Activated CD4-positive, alpha-beta T cell treated with anti-CD3 and anti-CD28 coated beads, Interleukin-2, amount 50 U/mL, for 48 hours (primary cell): ENCODE results near the gene TMA7B.
A peak's percentile ranks its signal among the peaks of the same experiment; 100 is the strongest.

Experiments
- DNase-seq, 2 experiments: peaks; one replicate each; pipeline ENCODE4 v3.0.0-alpha.2; 2020

TMA7B gene

GRCh38 chr22:39933741-39934140 lies 26.5 kb upstream of the TMA7B start:
- no peak for DNase-seq

- DNase-seq: no peak
These were observed 25.1 kb upstream of the TMA7B start for GRCh38 chr22:39935116-39935515.

- no peak for DNase-seq
These were observed 24.6 kb upstream of the TMA7B start for GRCh38 chr22:39935612-39936011.

- no peak for DNase-seq
These were observed 23.6 kb upstream of the TMA7B start for GRCh38 chr22:39936523-39937145.

GRCh38 chr22:39937906-39938305 lies 22.3 kb upstream of the TMA7B start:
- DNase-seq: no peak

GRCh38 chr22:39938509-39939111 lies 21.6 kb upstream of the TMA7B start:
- DNase-seq: peak in 1 of 2 experiments; percentile 64

GRCh38 chr22:39939830-39940229 lies 20.4 kb upstream of the TMA7B start:
- no peak for DNase-seq

GRCh38 chr22:39940757-39941305 lies 19.4 kb upstream of the TMA7B start:
- no peak for DNase-seq

- DNase-seq: no peak
These were observed 18.6 kb upstream of the TMA7B start for GRCh38 chr22:39941601-39942000.

GRCh38 chr22:39942439-39943230 lies 17.6 kb upstream of the TMA7B start:
- DNase-seq: no peak

- peak in 1 of 2 experiments; percentile 56 for DNase-seq
These were observed 16.9 kb upstream of the TMA7B start for GRCh38 chr22:39943337-39943736.

- no peak for DNase-seq
These were observed 16.0 kb upstream of the TMA7B start for GRCh38 chr22:39943953-39944872.

GRCh38 chr22:39946126-39946502 lies 14.1 kb upstream of the TMA7B start:
- no peak for DNase-seq

- no peak for DNase-seq
These were observed 13.5 kb upstream of the TMA7B start for GRCh38 chr22:39946503-39947219.

GRCh38 chr22:39947220-39948216 lies 12.7 kb upstream of the TMA7B start:
- no peak for DNase-seq

GRCh38 chr22:39949964-39950737 lies 10.0 kb upstream of the TMA7B start:
- DNase-seq: no peak

- peak in 1 of 2 experiments; percentile 53 for DNase-seq
These were observed 8.4 kb upstream of the TMA7B start for GRCh38 chr22:39951603-39952293.

GRCh38 chr22:39952347-39952746 lies 7.8 kb upstream of the TMA7B start:
- no peak for DNase-seq

- DNase-seq: no peak
These were observed 7.1 kb upstream of the TMA7B start for GRCh38 chr22:39953101-39953500.
